IMR-90 (cell line): ENCODE data around the gene ZSCAN32. TPM values are rescaled to one million over a fixed set of nuclear protein-coding genes. Genes with fewer than 3 reads are reported as not detected.

Experiments
- ATAC-seq: fragments of 200-7000 bp; cut with Tn5 transposase; 2 replicates; pipeline ENCODE4 v1.9.1; 2020; ENCODE audit warnings: low read depth, mild to moderate bottlenecking, moderate library complexity
- BruUV-seq: library from RNA; stranded (reverse); fragments of 400-500 nt; replicated peaks from 2 replicates; lab custom pipeline; 2021; lab: Mats Ljungman, UMichigan
- CTCF ChIA-PET: fragments of 300-600 bp; formaldehyde crosslinking; extraction: SDS; loops from one replicate; lab custom pipeline; 2021; ENCODE audit warnings: antibody characterized with exemption; lab: Yijun Ruan, JAX
- POLR2A ChIA-PET: fragments of 300-600 bp; sonication (Branson Sonifier 250); formaldehyde crosslinking; loops from one replicate; lab custom pipeline; 2022; ENCODE audit warnings: antibody characterized with exemption; ENCODE audit not compliant: unreplicated experiment; lab: Charles Lee
- DNase-seq: peaks from one replicate; pipeline ENCODE4 v3.0.0; 2013
- H2AFZ ChIP-seq: replicated peaks from 2 replicates; pipeline ENCODE3; 2013; ENCODE audit warnings: low read length, mild to moderate bottlenecking; ENCODE audit not compliant: poor library complexity
- H2AK5ac ChIP-seq: 2 replicates; pipeline ENCODE4 v1.6.1; 2013; ENCODE audit warnings: low read depth, low read length, inconsistent platforms
- H2AK9ac ChIP-seq: replicated peaks from 2 replicates; pipeline ENCODE3; 2013; ENCODE audit warnings: mild to moderate bottlenecking, low read depth, low read length, moderate library complexity; ENCODE audit not compliant: poor library complexity
- H2BK120ac ChIP-seq: 2 replicates; pipeline ENCODE4 v1.6.1; 2013; ENCODE audit warnings: low read depth, low read length, inconsistent platforms
- H2BK15ac ChIP-seq: 3 replicates; pipeline ENCODE4 v1.6.1; 2013; ENCODE audit warnings: low read depth, low read length, inconsistent platforms
- H2BK20ac ChIP-seq: 2 replicates; pipeline ENCODE4 v1.6.1; 2013; ENCODE audit warnings: low read depth, mild to moderate bottlenecking, inconsistent platforms, low read length, moderate library complexity
- H2BK5ac ChIP-seq: 2 replicates; pipeline ENCODE4 v1.6.1; 2013; ENCODE audit warnings: mild to moderate bottlenecking, low read depth, low read length, inconsistent platforms; ENCODE audit not compliant: poor library complexity, severe bottlenecking
- H3K14ac ChIP-seq: replicated peaks from 2 replicates; pipeline ENCODE4 v1.6.1; 2013; ENCODE audit warnings: low read depth, low read length, inconsistent platforms
- H3K18ac ChIP-seq: 2 replicates; pipeline ENCODE4 v1.6.1; 2013; ENCODE audit warnings: low read depth, low read length, control low read depth
- H3K23ac ChIP-seq: 2 replicates; pipeline ENCODE4 v1.6.1; 2013; ENCODE audit warnings: low read depth, low read length, inconsistent platforms
- H3K27ac ChIP-seq: 2 replicates; pipeline ENCODE4 v1.5.1; 2013; ENCODE audit warnings: mild to moderate bottlenecking, control low read depth, low read length; ENCODE audit not compliant: insufficient read depth
- H3K27me3 ChIP-seq: 2 replicates; pipeline ENCODE4 v1.6.1; 2013; ENCODE audit warnings: low read length; ENCODE audit not compliant: control insufficient read depth, insufficient read depth
- H3K36me3 ChIP-seq: 2 replicates; pipeline ENCODE4 v1.6.1; 2013; ENCODE audit warnings: low read length, mixed read lengths; ENCODE audit not compliant: control insufficient read depth, insufficient read depth
- H3K4ac ChIP-seq: 2 replicates; pipeline ENCODE4 v1.6.1; 2013; ENCODE audit warnings: low read depth, low read length, inconsistent platforms
- H3K4me1 ChIP-seq: 2 replicates; pipeline ENCODE4 v1.6.1; 2013; ENCODE audit warnings: low read length, mixed read lengths; ENCODE audit not compliant: control insufficient read depth, insufficient read depth
- H3K4me2 ChIP-seq: 2 replicates; pipeline ENCODE4 v1.6.1; 2013; ENCODE audit warnings: low read depth, mild to moderate bottlenecking, control low read depth, low read length, moderate library complexity
- H3K4me3 ChIP-seq: 2 replicates; pipeline ENCODE4 v1.5.1; 2013; ENCODE audit warnings: low read depth, mild to moderate bottlenecking, control low read depth, low read length, moderate library complexity; ENCODE audit not compliant: insufficient read depth
- H3K56ac ChIP-seq: 2 replicates; pipeline ENCODE4 v1.6.1; 2013; ENCODE audit warnings: low read length, inconsistent platforms; ENCODE audit not compliant: insufficient read depth; ENCODE audit errors: extremely low read depth
- H3K79me1 ChIP-seq, 2 experiments: 2 replicates each; pipeline ENCODE4 v1.6.1; 2013; ENCODE audit warnings: low read length in 2 of 2, inconsistent platforms in 1 of 2, low read depth in 1 of 2
- H3K9ac ChIP-seq: 2 replicates; pipeline ENCODE4 v1.6.1; 2013; ENCODE audit warnings: low read depth, low read length, control low read depth
- H3K9me1 ChIP-seq: 2 replicates; pipeline ENCODE4 v1.6.1; 2013; ENCODE audit warnings: low read length, inconsistent platforms; ENCODE audit not compliant: insufficient read depth
- H3K9me3 ChIP-seq: 2 replicates; pipeline ENCODE4 v1.6.1; 2013; ENCODE audit warnings: low read length; ENCODE audit not compliant: control insufficient read depth, insufficient read depth
- H4K20me1 ChIP-seq: 2 replicates; pipeline ENCODE4 v1.6.1; 2013; ENCODE audit warnings: low read length, inconsistent platforms; ENCODE audit not compliant: insufficient read depth
- H4K5ac ChIP-seq: 2 replicates; pipeline ENCODE4 v1.6.1; 2013; ENCODE audit warnings: mild to moderate bottlenecking, low read depth, low read length, control low read depth
- H4K8ac ChIP-seq, 2 experiments: 2 replicates each; pipeline ENCODE4 v1.6.1; 2013; ENCODE audit warnings: low read depth in 2 of 2, low read length in 2 of 2, control low read depth in 1 of 2, inconsistent platforms in 1 of 2
- H4K91ac ChIP-seq: 2 replicates; pipeline ENCODE4 v1.6.1; 2013; ENCODE audit warnings: low read depth, low read length, inconsistent platforms; ENCODE audit not compliant: insufficient read depth
- BHLHE40 ChIP-seq: fragments of 150-350 bp; IDR thresholded peaks from 2 replicates; pipeline ENCODE4 v1.6.1; 2016; ENCODE audit warnings: mild to moderate bottlenecking, low read depth, low read length
- CEBPB ChIP-seq: IDR thresholded peaks from 2 replicates; pipeline ENCODE4 v1.6.1; 2012; ENCODE audit warnings: low read depth, low read length, improper control_type of control experiment
- CHD1 ChIP-seq: IDR thresholded peaks from 2 replicates; pipeline ENCODE4 v1.6.1; 2012; ENCODE audit warnings: low read depth, low read length, improper control_type of control experiment
- CTCF ChIP-seq: conservative IDR thresholded peaks from 2 replicates; pipeline ENCODE4 v1.5.1; 2012; ENCODE audit warnings: mild to moderate bottlenecking, low read depth, low read length, improper control_type of control experiment
- ELK1 ChIP-seq: fragments of 150-350 bp; IDR thresholded peaks from 2 replicates; pipeline ENCODE4 v1.6.1; 2016; ENCODE audit warnings: low read depth, mild to moderate bottlenecking, low read length, moderate library complexity, borderline replicate concordance
- FOS ChIP-seq: fragments of 150-350 bp; IDR thresholded peaks from 2 replicates; pipeline ENCODE4 v1.6.1; 2016; ENCODE audit warnings: low read depth, low read length
- MAFK ChIP-seq: IDR thresholded peaks from 2 replicates; pipeline ENCODE4 v1.6.1; 2012; ENCODE audit warnings: low read depth, low read length, improper control_type of control experiment
- MAZ ChIP-seq: IDR thresholded peaks from 2 replicates; pipeline ENCODE4 v1.6.1; 2012; ENCODE audit warnings: low read depth, mild to moderate bottlenecking, low read length, improper control_type of control experiment, moderate library complexity, borderline replicate concordance
- MXI1 ChIP-seq: IDR thresholded peaks from 2 replicates; pipeline ENCODE4 v1.6.1; 2012; ENCODE audit warnings: low read depth, mild to moderate bottlenecking, low read length, moderate library complexity, borderline replicate concordance
- NFE2L2 ChIP-seq: fragments of 150-350 bp; IDR thresholded peaks from 2 replicates; pipeline ENCODE4 v1.6.1; 2016; ENCODE audit warnings: low read depth, mild to moderate bottlenecking, low read length
- POLR2A ChIP-seq: IDR thresholded peaks from 2 replicates; pipeline ENCODE4 v1.6.1; 2012; ENCODE audit warnings: mild to moderate bottlenecking, low read depth, low read length
- RAD21 ChIP-seq: IDR thresholded peaks from 2 replicates; pipeline ENCODE4 v1.6.1; 2012; ENCODE audit warnings: low read length, improper control_type of control experiment
- RFX5 ChIP-seq: IDR thresholded peaks from 2 replicates; pipeline ENCODE4 v1.8.0; 2012; ENCODE audit warnings: low read depth, mild to moderate bottlenecking, low read length, moderate library complexity
- SMC3 ChIP-seq: fragments of 150-350 bp; IDR thresholded peaks from 2 replicates; pipeline ENCODE4 v1.6.1; 2016; ENCODE audit warnings: low read depth, mild to moderate bottlenecking, antibody characterized with exemption, low read length, moderate library complexity
- USF2 ChIP-seq: fragments of 150-350 bp; IDR thresholded peaks from 2 replicates; pipeline ENCODE4 v1.6.1; 2017; ENCODE audit warnings: mild to moderate bottlenecking, antibody characterized with exemption, low read length, low read depth
- WGBS, 2 experiments: methylation state at CpG; one replicate each; pipeline versions ENCODE4 v1.1.5 to v1.1.7; 2013; ENCODE audit warnings: missing lambda C conversion rate in 2 of 2; ENCODE audit not compliant: insufficient read length in 1 of 2; ENCODE audit errors: extremely low coverage in 2 of 2; 5-methylcytosine and 5-hydroxymethylcytosine counted together
- dilution Hi-C: fragments of 300-500 bp; cut with HindIII; formaldehyde crosslinking; loops from one replicate; pipeline ENCODE4 v1.14.3; 2018; ENCODE audit warnings: low sequenced_read_pairs; ENCODE audit not compliant: unreplicated experiment
- in situ Hi-C: fragments of 300-500 bp; cut with MboI; formaldehyde crosslinking; loops from 3 replicates; pipeline ENCODE4 v1.14.3; 2019; ENCODE audit warnings: low sequenced_read_pairs, inconsistent platforms, mixed read lengths
- intact Hi-C: fragments of 100-400 bp; cut with micrococcal nuclease; formaldehyde crosslinking; loops from 2 replicates; pipeline ENCODE4 v1.10.0; 2022
- polyA plus RNA-seq, 3 experiments: library from polyadenylated mRNA; depleted of rRNA; stranded (reverse); fragments of >200 nt; gene quantifications; 2 replicates each; pipeline ENCODE4 v1.2.3, GENCODE V29; 2012; ENCODE audit warnings: low replicate concordance in 1 of 3
- total RNA-seq: library from RNA; depleted of rRNA; stranded (reverse); fragments of >200 nt; gene quantifications from 2 replicates; pipeline ENCODE4 v1.2.3, GENCODE V29; 2012

ZSCAN32 gene
- total and polyA plus RNA-seq, 2 of the 4 experiments (the other 2 are of a cell fraction) = 13.0 to 16.5 TPM

GRCh38 chr16:3364774-3365427 lies 35.9 kb downstream of the ZSCAN32 start:
- peak overlapping the region; percentile 65 for H2BK5ac ChIP-seq
- WGBS, 2 experiments = 14% methylated on average over 23 of the region's 42 CpGs; no CpG with 5 or more reads in 1 of the 2 experiments
- H3K4me3 ChIP-seq = peak overlapping the region; percentile 64
- H2BK15ac ChIP-seq = no peak overlapping the region
- H3K23ac ChIP-seq = peak overlapping the region; percentile 79
- in situ Hi-C loops (no loop called here), dilution Hi-C loops (no loop called here), intact Hi-C loops (no loop called here)
- H4K91ac ChIP-seq = peak overlapping the region; percentile 78
- peaks cover 10% of the 10 kb centered on the region for H3K9me3 ChIP-seq
- no peaks in the 10 kb centered on the region for H3K4me1 ChIP-seq
- H3K18ac ChIP-seq = peak overlapping the region; percentile 13; the same call in 1 of the 2 replicates
- peaks cover 0 to 11% of the 10 kb centered on the region in 2 experiments; a peak in 2 of 4 replicates for H3K79me1 ChIP-seq
- ATAC-seq = peak; percentile 98
- peak overlapping the region; percentile 91 to 98 for H4K8ac ChIP-seq
- H2AFZ ChIP-seq = peak overlapping the region; percentile 98
- peak overlapping the region; percentile 57 for H3K9ac ChIP-seq
- peak overlapping the region; percentile 77 for H3K27ac ChIP-seq
- peak overlapping the region; percentile 66 for H3K4me2 ChIP-seq
- H2BK120ac ChIP-seq = peak overlapping the region; percentile 29
- no peaks in the 10 kb centered on the region for H3K36me3 ChIP-seq
- peak overlapping the region; percentile 88 for H2AK5ac ChIP-seq
- H3K56ac ChIP-seq = peak overlapping the region; percentile 61; the same call in 1 of the 2 replicates
- peak overlapping the region; percentile 98 for H2AK9ac ChIP-seq
- H4K20me1 ChIP-seq = no peaks in the 10 kb centered on the region
- H3K14ac ChIP-seq = peak overlapping the region; percentile 96
- peak; percentile 95 for DNase-seq
- ChIA-PET POLR2A (no interaction called here), CTCF (no interaction called here)
- BruUV-seq = no TSS peak
- H4K5ac ChIP-seq = peak overlapping the region; percentile 93
- peak overlapping the region; percentile 84 for H3K4ac ChIP-seq
- H3K9me1 ChIP-seq = no peaks in the 10 kb centered on the region
- peak overlapping the region; percentile 22; the same call in 1 of the 2 replicates for H2BK20ac ChIP-seq
- H3K27me3 ChIP-seq = no peaks in the 10 kb centered on the region
- TF ChIP-seq RFX5 (no peak), FOS (no peak), USF2 (no peak), CHD1 (no peak), ELK1 (no peak), SMC3 (no peak), CEBPB (peak; percentile 83), POLR2A (peak; percentile 92), NFE2L2 (peak; percentile 65; the same call in 1 of the 2 replicates), MAFK (no peak), BHLHE40 (no peak), MXI1 (0 out of 2 replicates have a peak, but pooled peaks have one; percentile 42), CTCF (no peak), MAZ (peak; percentile 31; the same call in 1 of the 2 replicates), RAD21 (peak; percentile 17)
